HAP-1 (cell line): Measurements from ENCODE around the gene ADCY7.
"Not testable (repeated sequence)": the region's sequence is repeated elsewhere in the genome, so short reads cannot be mapped to it uniquely, and the experiment has no call there.

Source experiments
- DNase-seq, 2 experiments: peaks; one replicate each; pipeline ENCODE4 v3.0.0-alpha.2; 2016 to 2020; ENCODE audit warnings: low spot score in 2 of 2
- H3K27me3 ChIP-seq: fragments of 250-450 bp; sonication (Bioruptor Pico); 2 replicates; pipeline ENCODE4 v1.5.1; 2020; ENCODE audit warnings: low read depth, mild to moderate bottlenecking, moderate library complexity
- H3K36me3 ChIP-seq: fragments of 250-450 bp; sonication (Bioruptor Pico); replicated peaks from 2 replicates; pipeline ENCODE4 v1.5.1; 2020; ENCODE audit warnings: mild to moderate bottlenecking
- H3K4me1 ChIP-seq: fragments of 250-450 bp; sonication (Bioruptor Pico); 2 replicates; pipeline ENCODE4 v1.5.1; 2020; ENCODE audit warnings: mild to moderate bottlenecking
- H3K4me3 ChIP-seq: fragments of 250-450 bp; sonication (Bioruptor Pico); 2 replicates; pipeline ENCODE4 v1.5.1; 2020; ENCODE audit warnings: mild to moderate bottlenecking, moderate library complexity
- H3K9me3 ChIP-seq: fragments of 250-450 bp; sonication (Bioruptor Pico); 2 replicates; pipeline ENCODE4 v1.5.1; 2020; ENCODE audit warnings: mild to moderate bottlenecking, moderate library complexity
- in situ Hi-C: fragments of 300-500 bp; cut with MboI; formaldehyde crosslinking; loops from 3 replicates; pipeline ENCODE4 v1.14.3; 2020; ENCODE audit warnings: low sequenced_read_pairs, inconsistent platforms, mixed read lengths

ADCY7 gene

DNA sequence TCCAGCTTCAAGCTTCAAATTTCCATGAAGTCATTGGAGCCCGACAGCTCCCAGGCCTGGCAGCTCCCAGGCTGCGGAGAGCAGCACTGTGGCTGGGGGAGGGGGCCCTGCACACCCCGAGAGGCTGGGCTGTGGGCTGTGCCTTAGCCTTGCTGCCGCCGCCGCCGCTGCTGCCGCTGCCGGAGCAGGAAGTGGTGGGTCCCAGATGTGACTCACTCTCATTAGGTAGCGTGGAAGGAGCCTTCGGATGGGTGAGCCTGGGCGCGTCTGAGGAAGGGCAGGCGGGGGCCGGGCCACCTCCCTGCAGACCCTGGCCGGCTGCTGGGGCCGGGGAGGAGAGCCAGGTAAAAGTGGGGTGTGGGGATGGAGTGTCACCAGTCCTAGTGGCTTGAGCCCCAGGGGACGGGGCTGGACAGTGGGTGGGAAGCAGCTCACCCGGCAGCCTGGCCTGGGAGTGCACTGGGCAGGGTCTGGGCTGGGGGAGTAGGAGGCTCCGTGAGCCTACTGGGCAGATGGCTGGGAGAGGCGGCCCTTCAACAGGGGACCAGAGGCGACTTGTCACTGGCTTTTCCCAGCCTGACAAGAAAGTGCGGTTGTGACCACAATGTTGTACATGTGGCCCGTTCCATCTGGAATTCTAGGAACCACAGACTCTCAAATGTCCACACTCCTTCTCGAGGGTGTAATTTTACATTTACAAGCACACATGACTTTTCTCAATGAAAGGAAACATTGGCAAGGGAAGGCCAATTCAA lies at the start of gene ADCY7:
TSS of gene ADCY7 (plus strand) at position 215 of the 755 bp plus-strand sequence. CDS start 21,629 bp downstream, outside the sequence.
- no peak for DNase-seq
- H3K4me1 ChIP-seq, result no peaks in the 10 kb centered on the region; the same call in 1 of the 2 replicates
- H3K9me3 ChIP-seq, result no peaks in the 10 kb centered on the region
- H3K36me3 ChIP-seq, result 0 out of 2 replicates have a peak, but pooled peaks cover 5% of the 10 kb centered on the region
- no peak within 1 kb of the TSS for H3K4me3 ChIP-seq
- H3K27me3 ChIP-seq, result no peaks in the 10 kb centered on the region
- in situ Hi-C loops, result no loop called here

- H3K36me3 ChIP-seq, result peaks cover 36% of the 10 kb centered on the region
- no peaks in the 10 kb centered on the region for H3K9me3 ChIP-seq
- H3K4me1 ChIP-seq, result no peaks in the 10 kb centered on the region
- no peaks in the 10 kb centered on the region for H3K27me3 ChIP-seq
- no peak overlapping the region for H3K4me3 ChIP-seq
- DNase-seq, result no peak
- in situ Hi-C loops, result loop anchor here (10.0 kb wide), 1 partner anchor 195 kb away; the partner anchor contains the start of gene CNEP1R1
Observed at GRCh38 chr16:50219402-50219975, 46.9 kb upstream of the ADCY7 start.

GRCh38 chr16:50224286-50224685 lies 42.1 kb upstream of the ADCY7 start:
- no peak for DNase-seq
- Histone ChIP-seq H3K4me1 (no peaks in the 10 kb centered on the region), H3K36me3 (peaks cover 33% of the 10 kb centered on the region), H3K4me3 (no peak overlapping the region), H3K27me3 (no peaks in the 10 kb centered on the region), H3K9me3 (no peaks in the 10 kb centered on the region)
- in situ Hi-C loops, result no loop called here

GRCh38 chr16:50227120-50227519 lies 39.2 kb upstream of the ADCY7 start:
- no peaks in the 10 kb centered on the region for H3K27me3 ChIP-seq
- H3K9me3 ChIP-seq, result no peaks in the 10 kb centered on the region
- in situ Hi-C loops, result no loop called here
- DNase-seq, result no peak
- H3K4me1 ChIP-seq, result no peaks in the 10 kb centered on the region
- H3K36me3 ChIP-seq, result peaks cover 32% of the 10 kb centered on the region
- H3K4me3 ChIP-seq, result no peak overlapping the region

DNA sequence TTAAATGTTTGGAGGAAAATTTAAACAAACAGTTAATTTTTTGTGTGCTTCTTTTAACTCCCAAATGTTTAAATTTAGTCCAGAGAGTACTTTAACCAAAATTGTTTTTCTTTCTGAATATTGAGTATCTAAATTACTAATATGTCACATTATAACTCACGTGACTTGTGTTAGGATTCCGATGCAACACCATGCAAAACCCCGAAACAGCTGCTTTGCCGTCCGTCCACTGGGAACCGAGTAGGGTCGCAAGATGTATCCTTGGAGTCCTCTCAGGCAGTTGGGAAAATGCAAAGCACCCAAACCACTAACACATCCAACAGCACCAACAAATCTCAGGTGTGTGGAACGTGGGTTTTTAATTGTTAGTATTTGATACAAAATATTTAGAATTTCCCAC lies 38.7 kb upstream of the ADCY7 start:
- Histone ChIP-seq H3K9me3 (no peaks in the 10 kb centered on the region), H3K4me1 (no peaks in the 10 kb centered on the region), H3K4me3 (no peak overlapping the region), H3K27me3 (no peaks in the 10 kb centered on the region), H3K36me3 (peaks cover 26% of the 10 kb centered on the region)
- DNase-seq, result no peak
- in situ Hi-C loops, result no loop called here

DNA sequence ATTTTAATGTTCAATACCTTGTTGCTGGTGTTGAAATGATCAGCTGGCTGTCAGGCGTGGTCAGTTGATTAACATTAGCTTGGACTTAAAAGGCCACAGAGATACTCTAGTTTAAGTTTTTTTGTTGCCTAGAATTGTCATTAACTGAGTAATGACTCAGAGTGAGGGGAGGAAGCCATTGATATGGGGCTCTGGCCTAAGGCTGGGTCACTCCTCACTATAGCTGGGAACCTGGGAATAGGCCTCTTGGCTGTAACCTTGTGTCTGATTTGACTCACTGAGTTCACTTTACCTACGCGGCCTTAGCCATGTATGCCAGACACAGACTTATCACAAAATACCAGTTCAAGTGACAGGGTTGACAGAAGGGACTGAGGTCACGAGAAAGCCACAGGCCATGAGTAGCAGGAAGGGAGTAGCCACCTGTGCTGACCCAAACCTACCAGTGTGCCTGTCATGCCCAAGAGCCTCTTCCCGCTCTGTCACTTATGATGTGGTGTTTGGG lies 37.9 kb upstream of the ADCY7 start:
- H3K27me3 ChIP-seq, result no peaks in the 10 kb centered on the region
- peaks cover 22% of the 10 kb centered on the region for H3K36me3 ChIP-seq
- in situ Hi-C loops, result no loop called here
- H3K9me3 ChIP-seq, result no peaks in the 10 kb centered on the region
- H3K4me3 ChIP-seq, result no peak overlapping the region
- no peaks in the 10 kb centered on the region for H3K4me1 ChIP-seq
- DNase-seq, result no peak

- peaks cover 22% of the 10 kb centered on the region for H3K36me3 ChIP-seq
- no peak overlapping the region for H3K4me3 ChIP-seq
- DNase-seq, result no peak
- H3K9me3 ChIP-seq, result no peaks in the 10 kb centered on the region
- in situ Hi-C loops, result no loop called here
- no peaks in the 10 kb centered on the region for H3K27me3 ChIP-seq
- H3K4me1 ChIP-seq, result peaks cover 2% of the 10 kb centered on the region; the same call in 1 of the 2 replicates
Observed at GRCh38 chr16:50229149-50229726, 37.1 kb upstream of the ADCY7 start.

DNA sequence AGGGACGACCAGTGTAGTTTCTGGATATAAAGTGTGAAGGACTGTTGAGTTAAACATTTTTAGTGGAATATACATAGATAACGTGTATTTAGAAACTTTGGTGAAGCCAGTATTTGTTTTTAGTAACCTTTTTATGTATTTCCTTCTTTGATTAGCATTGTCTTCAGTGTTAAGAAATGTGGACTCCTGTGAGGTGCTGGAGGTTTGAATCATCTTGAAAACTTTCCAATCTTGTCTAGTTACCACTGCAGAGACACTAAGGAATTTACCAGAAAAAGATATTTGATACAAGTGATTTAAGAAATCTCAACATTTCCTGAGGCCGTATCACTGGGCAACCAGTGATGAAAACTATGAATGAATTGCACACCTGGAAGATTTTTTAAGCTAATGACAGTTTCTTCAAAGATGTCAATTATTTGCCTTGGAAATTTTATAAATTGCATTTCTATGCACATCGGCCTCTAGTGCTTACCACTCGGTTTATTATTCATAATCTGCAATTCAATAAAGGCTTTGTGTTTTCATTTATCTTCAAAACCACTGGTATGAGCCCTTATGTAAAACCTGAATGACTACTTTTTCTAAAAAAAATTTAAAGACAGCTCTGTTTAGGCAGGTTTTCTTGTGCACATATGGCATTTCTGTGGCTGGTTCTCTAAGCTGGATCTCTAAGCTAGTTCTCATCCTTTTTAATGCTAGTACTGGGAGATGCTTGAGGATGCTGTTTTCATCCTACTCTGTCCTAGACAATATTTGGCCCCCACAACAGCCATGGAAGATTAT lies 31.4 kb upstream of the ADCY7 start:
- no peaks in the 10 kb centered on the region for H3K36me3 ChIP-seq
- in situ Hi-C loops, result no loop called here
- DNase-seq, result peak in 1 of 2 experiments; percentile 62
- no peaks in the 10 kb centered on the region for H3K27me3 ChIP-seq
- H3K4me3 ChIP-seq, result no peak overlapping the region
- peaks cover 24% of the 10 kb centered on the region for H3K4me1 ChIP-seq
- no peaks in the 10 kb centered on the region for H3K9me3 ChIP-seq

DNA sequence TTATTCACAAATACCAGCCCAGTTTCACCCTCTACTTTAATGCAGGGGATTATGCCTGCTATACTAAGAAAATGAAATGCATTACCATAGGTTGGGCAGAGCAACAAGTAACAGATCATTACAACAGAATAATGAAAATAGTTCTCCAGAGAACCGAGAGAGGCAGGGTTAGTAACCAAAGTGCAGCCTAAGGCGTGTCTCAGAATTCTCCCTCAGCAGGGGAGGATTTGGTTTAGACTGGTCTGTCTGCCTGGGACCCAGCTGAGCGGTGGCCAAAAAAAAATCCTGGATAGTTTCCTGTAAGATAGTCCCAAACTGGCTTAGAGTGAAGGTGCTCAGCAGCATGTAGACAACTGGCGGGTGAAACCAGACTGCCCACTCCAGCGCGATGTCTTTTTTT lies 30.8 kb upstream of the ADCY7 start:
- DNase-seq, result peak; percentile 45 to 60
- Histone ChIP-seq H3K36me3 (no peaks in the 10 kb centered on the region), H3K9me3 (no peaks in the 10 kb centered on the region), H3K27me3 (no peaks in the 10 kb centered on the region), H3K4me1 (peaks cover 24% of the 10 kb centered on the region), H3K4me3 (no peak overlapping the region)
- in situ Hi-C loops, result no loop called here

DNA sequence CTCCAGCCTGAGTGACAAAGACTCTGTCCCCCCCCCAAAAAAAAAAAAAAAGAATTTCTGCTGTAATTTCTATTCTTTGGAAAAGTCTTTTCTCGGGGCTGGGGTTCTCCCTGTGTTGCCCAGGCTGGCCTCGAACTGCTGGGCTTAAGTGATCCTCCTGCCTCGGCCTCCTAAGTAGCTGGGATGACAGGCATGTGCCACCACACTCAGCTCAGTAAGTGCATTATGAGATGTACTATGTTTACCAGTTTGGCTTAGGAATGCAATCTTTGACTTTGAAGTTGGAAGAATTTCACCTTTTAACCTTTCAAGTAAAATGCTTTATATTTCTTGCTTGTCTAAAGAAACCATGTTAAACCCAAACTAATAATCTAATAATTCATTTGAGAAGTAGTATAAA lies 28.0 kb upstream of the ADCY7 start:
- Histone ChIP-seq H3K27me3 (no peaks in the 10 kb centered on the region), H3K36me3 (no peaks in the 10 kb centered on the region), H3K9me3 (no peaks in the 10 kb centered on the region), H3K4me3 (no peak overlapping the region), H3K4me1 (peaks cover 24% of the 10 kb centered on the region)
- in situ Hi-C loops, result no loop called here
- no peak for DNase-seq

- Histone ChIP-seq H3K4me1 (peaks cover 24% of the 10 kb centered on the region), H3K4me3 (no peak overlapping the region), H3K9me3 (no peaks in the 10 kb centered on the region), H3K36me3 (no peaks in the 10 kb centered on the region), H3K27me3 (no peaks in the 10 kb centered on the region)
- in situ Hi-C loops, result no loop called here
- DNase-seq, result no peak
Observed at GRCh38 chr16:50238868-50239301, 27.5 kb upstream of the ADCY7 start.

- H3K4me3 ChIP-seq, in situ Hi-C loops, DNase-seq, H3K36me3 ChIP-seq, H3K9me3 ChIP-seq, H3K27me3 ChIP-seq: not testable (repeated sequence)
- H3K4me1 ChIP-seq, result peaks cover 13% of the 10 kb centered on the region
Observed at GRCh38 chr16:50243024-50243423, 23.3 kb upstream of the ADCY7 start.

DNA sequence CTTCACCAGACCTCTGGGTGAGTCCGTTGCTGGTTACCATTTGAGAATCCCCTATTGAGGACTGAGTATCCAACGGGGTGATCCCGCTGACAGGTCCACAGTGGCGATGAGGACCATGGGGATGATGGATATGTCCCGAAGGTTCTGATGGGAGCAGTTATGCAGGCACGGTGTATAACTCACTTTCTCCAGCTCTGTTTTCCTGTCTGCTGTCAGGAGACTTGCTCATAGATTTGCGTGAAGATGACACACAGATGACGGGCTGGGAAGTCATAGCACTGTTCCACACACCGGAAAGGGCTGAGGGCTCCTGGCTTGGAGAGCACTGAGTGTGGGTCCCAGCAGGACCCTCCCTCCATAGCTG lies 22.2 kb upstream of the ADCY7 start:
- Histone ChIP-seq H3K9me3 (no peaks in the 10 kb centered on the region), H3K4me3 (no peak overlapping the region), H3K36me3 (no peaks in the 10 kb centered on the region), H3K4me1 (peaks cover 13% of the 10 kb centered on the region), H3K27me3 (no peaks in the 10 kb centered on the region)
- in situ Hi-C loops, result no loop called here
- DNase-seq, result no peak
